Neural progenitor cell (in vitro differentiated cells): Measurements from ENCODE around the gene MMD.

Source experiments
- CTCF ChIP-seq: fragments of 200-600 bp; sonication (generic); IDR thresholded peaks from 2 replicates; pipeline ENCODE4 v1.5.1; 2017; ENCODE audit warnings: antibody characterized with exemption, mild to moderate bottlenecking
- EZH2 ChIP-seq: fragments of 200-600 bp; sonication (generic); IDR thresholded peaks from 2 replicates; pipeline ENCODE4 v1.6.1; 2017; ENCODE audit warnings: antibody characterized with exemption, mild to moderate bottlenecking, moderate library complexity
- EZH2phosphoT487 ChIP-seq: fragments of 200-600 bp; sonication (generic); IDR thresholded peaks from 2 replicates; pipeline ENCODE4 v1.6.1; 2017; ENCODE audit warnings: antibody characterized with exemption

GRCh38 chr17:55430541-55431288, 9.1 kb upstream of the MMD start:
- no peak for TF ChIP-seq CTCF
- no peak for TF ChIP-seq EZH2phosphoT487
- no peak for TF ChIP-seq EZH2
